ENCODE data around the gene GALNT13. TPM values are rescaled to one million over a fixed set of nuclear protein-coding genes. Genes with fewer than 3 reads are reported as not detected.

The GALNT13 gene
- total and polyA plus RNA-seq, 4 donors: not detected

GRCh38 chr2:154013514-154013913 is 141.8 kb downstream of the GALNT13 start:
- WGBS: 92% methylated on average over 17 of the region's 17 CpGs
- H3K27me3 ChIP-seq (ENCODE audit: control insufficient read depth in 4 of 4, insufficient read depth in 4 of 4, low read length in 3 of 4): no peaks in the 10 kb centered on the region
- H3K9ac ChIP-seq (ENCODE audit: low read depth in 1 of 2, low read length in 2 of 2): no peak overlapping the region
- H3K36me3 ChIP-seq (ENCODE audit: control insufficient read depth in 4 of 4, insufficient read depth in 3 of 4, low read depth in 1 of 4, low read length in 3 of 4): no peaks in the 10 kb centered on the region
- DNase-seq (ENCODE audit: low spot score): no peak
- peaks cover 0 to 4% (median 0%) of the 10 kb centered on the region in 4 donors for H3K9me3 ChIP-seq (ENCODE audit: control insufficient read depth in 4 of 4, low read length in 3 of 4)
- no peak overlapping the region for H3K4me3 ChIP-seq (ENCODE audit: low read depth in 1 of 3, low read length in 3 of 3)
- H3K27ac ChIP-seq (ENCODE audit: low read depth in 1 of 2, low read length in 2 of 2): no peak overlapping the region
- no peak for TF ChIP-seq HNF4A (conservative IDR thresholded peaks at IDR 0.05)
- no peak for TF ChIP-seq MAX (IDR thresholded peaks at IDR 0.05)
- no peak for TF ChIP-seq ATF3 (IDR thresholded peaks at IDR 0.05)
- TF ChIP-seq, protein P1, sequence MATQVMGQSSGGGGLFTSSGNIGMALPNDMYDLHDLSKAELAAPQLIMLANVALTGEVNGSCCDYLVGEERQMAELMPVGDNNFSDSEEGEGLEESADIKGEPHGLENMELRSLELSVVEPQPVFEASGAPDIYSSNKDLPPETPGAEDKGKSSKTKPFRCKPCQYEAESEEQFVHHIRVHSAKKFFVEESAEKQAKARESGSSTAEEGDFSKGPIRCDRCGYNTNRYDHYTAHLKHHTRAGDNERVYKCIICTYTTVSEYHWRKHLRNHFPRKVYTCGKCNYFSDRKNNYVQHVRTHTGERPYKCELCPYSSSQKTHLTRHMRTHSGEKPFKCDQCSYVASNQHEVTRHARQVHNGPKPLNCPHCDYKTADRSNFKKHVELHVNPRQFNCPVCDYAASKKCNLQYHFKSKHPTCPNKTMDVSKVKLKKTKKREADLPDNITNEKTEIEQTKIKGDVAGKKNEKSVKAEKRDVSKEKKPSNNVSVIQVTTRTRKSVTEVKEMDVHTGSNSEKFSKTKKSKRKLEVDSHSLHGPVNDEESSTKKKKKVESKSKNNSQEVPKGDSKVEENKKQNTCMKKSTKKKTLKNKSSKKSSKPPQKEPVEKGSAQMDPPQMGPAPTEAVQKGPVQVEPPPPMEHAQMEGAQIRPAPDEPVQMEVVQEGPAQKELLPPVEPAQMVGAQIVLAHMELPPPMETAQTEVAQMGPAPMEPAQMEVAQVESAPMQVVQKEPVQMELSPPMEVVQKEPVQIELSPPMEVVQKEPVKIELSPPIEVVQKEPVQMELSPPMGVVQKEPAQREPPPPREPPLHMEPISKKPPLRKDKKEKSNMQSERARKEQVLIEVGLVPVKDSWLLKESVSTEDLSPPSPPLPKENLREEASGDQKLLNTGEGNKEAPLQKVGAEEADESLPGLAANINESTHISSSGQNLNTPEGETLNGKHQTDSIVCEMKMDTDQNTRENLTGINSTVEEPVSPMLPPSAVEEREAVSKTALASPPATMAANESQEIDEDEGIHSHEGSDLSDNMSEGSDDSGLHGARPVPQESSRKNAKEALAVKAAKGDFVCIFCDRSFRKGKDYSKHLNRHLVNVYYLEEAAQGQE (IDR thresholded peaks at IDR 0.05): no peak
- no peak for TF ChIP-seq RXRA (IDR thresholded peaks at IDR 0.05)
- TF ChIP-seq ZBTB33 (IDR thresholded peaks at IDR 0.05): no peak
- no peak for TF ChIP-seq FOXA2 (IDR thresholded peaks at IDR 0.05)
- no peak for TF ChIP-seq SP1 (IDR thresholded peaks at IDR 0.05)
- no peaks in the 10 kb centered on the region for H3K4me1 ChIP-seq (ENCODE audit: control insufficient read depth in 4 of 4, insufficient read depth in 4 of 4, low read length in 3 of 4)

DNA sequence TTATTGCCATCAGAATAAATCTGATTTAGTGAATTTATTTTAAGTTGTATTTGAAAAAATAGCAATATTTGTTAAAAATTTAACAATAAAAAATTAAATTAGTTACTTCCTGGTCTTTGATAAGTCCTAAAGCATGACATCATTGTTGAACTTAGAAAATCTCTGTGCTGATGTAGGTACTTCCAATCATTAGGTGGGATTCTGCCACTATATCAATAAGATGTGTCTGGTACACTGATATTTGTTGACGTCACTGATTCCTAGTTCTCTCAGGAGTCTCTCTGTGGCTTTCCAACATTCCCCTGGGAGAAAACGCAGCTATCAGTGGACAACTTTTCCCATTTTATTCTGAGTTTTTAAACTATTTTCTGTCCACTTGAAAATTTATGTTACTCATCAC is 143.5 kb downstream of the GALNT13 start:
- Histone ChIP-seq H3K36me3 (ENCODE audit: control insufficient read depth in 4 of 4, insufficient read depth in 3 of 4, low read depth in 1 of 4, low read length in 3 of 4) (no peaks in the 10 kb centered on the region), H3K9me3 (ENCODE audit: control insufficient read depth in 4 of 4, low read length in 3 of 4) (peaks cover 0 to 4% (median 0%) of the 10 kb centered on the region in 4 donors), H3K27me3 (ENCODE audit: control insufficient read depth in 4 of 4, insufficient read depth in 4 of 4, low read length in 3 of 4) (no peaks in the 10 kb centered on the region), H3K9ac (ENCODE audit: low read depth in 1 of 2, low read length in 2 of 2) (no peak overlapping the region), H3K27ac (ENCODE audit: low read depth in 1 of 2, low read length in 2 of 2) (no peak overlapping the region), H3K4me3 (ENCODE audit: low read depth in 1 of 3, low read length in 3 of 3) (no peak overlapping the region), H3K4me1 (ENCODE audit: control insufficient read depth in 4 of 4, insufficient read depth in 4 of 4, low read length in 3 of 4) (no peaks in the 10 kb centered on the region)
- WGBS: 67% methylated on average over 2 of the region's 2 CpGs
- no peak for DNase-seq (ENCODE audit: low spot score)
- TF ChIP-seq HNF4G (IDR thresholded peaks at IDR 0.05): no peak

- H3K27ac ChIP-seq (ENCODE audit: low read depth in 1 of 2, low read length in 2 of 2): no peak overlapping the region
- WGBS: 68% methylated on average over 3 of the region's 3 CpGs
- no peaks in the 10 kb centered on the region for H3K36me3 ChIP-seq (ENCODE audit: control insufficient read depth in 4 of 4, insufficient read depth in 3 of 4, low read depth in 1 of 4, low read length in 3 of 4)
- no peaks in the 10 kb centered on the region for H3K4me1 ChIP-seq (ENCODE audit: control insufficient read depth in 4 of 4, insufficient read depth in 4 of 4, low read length in 3 of 4)
- peak overlapping the region in 1 of 3 donors; percentile 32 for H3K4me3 ChIP-seq (ENCODE audit: low read depth in 1 of 3, low read length in 3 of 3)
- H3K9ac ChIP-seq (ENCODE audit: low read depth in 1 of 2, low read length in 2 of 2): no peak overlapping the region
- no peaks in the 10 kb centered on the region for H3K9me3 ChIP-seq (ENCODE audit: control insufficient read depth in 4 of 4, low read length in 3 of 4)
- no peak for TF ChIP-seq GABPA (IDR thresholded peaks at IDR 0.05 in 1 of 2, conservative IDR thresholded peaks at IDR 0.05 in 1 of 2)
- DNase-seq (ENCODE audit: low spot score): no peak
- no peaks in the 10 kb centered on the region for H3K27me3 ChIP-seq (ENCODE audit: control insufficient read depth in 4 of 4, insufficient read depth in 4 of 4, low read length in 3 of 4)
Measured at GRCh38 chr2:154029504-154029903, 157.8 kb downstream of the GALNT13 start.

All from liver (tissue), 9 donors.